Calu3 (cell line): ENCODE data around the gene SCAND1. TPM values are rescaled to one million over a fixed set of nuclear protein-coding genes. Genes with fewer than 3 reads are reported as not detected.

Source experiments
- BruUV-seq: library from RNA; stranded (reverse); fragments of 400-500 nt; replicated peaks from 2 replicates; lab custom pipeline; 2021; lab: Mats Ljungman, UMichigan
- CTCF ChIA-PET: fragments of 300-600 bp; sonication (Branson Sonifier 250); formaldehyde crosslinking; loops from one replicate; lab custom pipeline; 2022; ENCODE audit warnings: antibody characterized with exemption; lab: Charles Lee
- DNase-seq: peaks from one replicate; pipeline ENCODE4 v3.0.0; 2022
- H3K27ac Mint-ChIP-seq: one replicate; pipeline ENCODE4 v1.8.0; 2022; ENCODE audit warnings: mixed read lengths; ENCODE audit not compliant: unreplicated experiment
- H3K27me3 Mint-ChIP-seq: one replicate; pipeline ENCODE4 v1.8.0; 2022; ENCODE audit warnings: mixed read lengths; ENCODE audit not compliant: unreplicated experiment
- H3K36me3 Mint-ChIP-seq: one replicate; pipeline ENCODE4 v1.8.0; 2022; ENCODE audit warnings: mild to moderate bottlenecking, moderate library complexity, mixed read lengths; ENCODE audit not compliant: insufficient read depth, unreplicated experiment
- H3K4me1 Mint-ChIP-seq: one replicate; pipeline ENCODE4 v1.8.0; 2022; ENCODE audit warnings: mild to moderate bottlenecking, low read depth, mixed read lengths; ENCODE audit not compliant: unreplicated experiment
- H3K4me3 Mint-ChIP-seq: one replicate; pipeline ENCODE4 v1.8.0; 2022; ENCODE audit warnings: mild to moderate bottlenecking, low read depth, moderate library complexity, mixed read lengths; ENCODE audit not compliant: unreplicated experiment
- H3K9me3 Mint-ChIP-seq: one replicate; pipeline ENCODE4 v1.8.0; 2022; ENCODE audit warnings: low read depth, mixed read lengths; ENCODE audit not compliant: unreplicated experiment
- CTCF ChIP-seq: fragments of 200-600 bp; IDR thresholded peaks from one replicate; pipeline ENCODE4 v1.8.0; 2022; ENCODE audit warnings: antibody characterized with exemption; ENCODE audit not compliant: unreplicated experiment
- intact Hi-C: fragments of 100-400 bp; cut with micrococcal nuclease; formaldehyde crosslinking; loops from one replicate; pipeline ENCODE4 v1.10.0; 2022; ENCODE audit not compliant: unreplicated experiment
- total RNA-seq: library from RNA; stranded (reverse); gene quantifications from 2 replicates; pipeline ENCODE4 v1.2.3, GENCODE V29; 2022

The SCAND1 gene
- total RNA-seq, 1 experiment from 2014 or later = 88.6 TPM

- intact Hi-C loops = no loop called here
- Mint-ChIP-seq H3K9me3 (no peaks in the 10 kb centered on the region), H3K36me3 (no peaks in the 10 kb centered on the region), H3K27ac (no peak overlapping the region), H3K4me1 (no peaks in the 10 kb centered on the region), H3K27me3 (peaks cover 28% of the 10 kb centered on the region), H3K4me3 (no peak overlapping the region)
- DNase-seq = no peak
- BruUV-seq = no TSS peak
- TF ChIP-seq CTCF = no peak
- CTCF ChIA-PET = interaction anchor here (1.0 kb wide), 1 partner anchor 113 kb away, joined by 3 read pairs; no protein-coding TSS in a partner anchor
Measured at GRCh38 chr20:35985806-35986205, 31.5 kb upstream of the SCAND1 start.

GRCh38 chr20:35984382-35984781 is 30.1 kb upstream of the SCAND1 start:
- intact Hi-C loops = no loop called here
- no TSS peak for BruUV-seq
- TF ChIP-seq CTCF = no peak
- CTCF ChIA-PET = interaction anchor here (0.8 to 1.0 kb wide), 2 partner anchors 154 to 172 kb away, joined by 3 read pairs; no protein-coding TSS in a partner anchor
- Mint-ChIP-seq H3K9me3 (no peaks in the 10 kb centered on the region), H3K4me3 (no peak overlapping the region), H3K4me1 (no peaks in the 10 kb centered on the region), H3K27me3 (peaks cover 20% of the 10 kb centered on the region), H3K27ac (no peak overlapping the region), H3K36me3 (no peaks in the 10 kb centered on the region)
- DNase-seq = no peak

GRCh38 chr20:35981969-35982368 is 27.7 kb upstream of the SCAND1 start:
- H3K4me1 Mint-ChIP-seq = no peaks in the 10 kb centered on the region
- no peak overlapping the region for H3K27ac Mint-ChIP-seq
- H3K9me3 Mint-ChIP-seq = no peaks in the 10 kb centered on the region
- BruUV-seq = no TSS peak
- no peak for TF ChIP-seq CTCF
- DNase-seq = no peak
- H3K4me3 Mint-ChIP-seq = no peak overlapping the region
- H3K27me3 Mint-ChIP-seq = peaks cover 10% of the 10 kb centered on the region
- CTCF ChIA-PET = interaction anchor here (1.2 kb wide), 1 partner anchor 9 kb away, joined by 4 read pairs; no protein-coding TSS in a partner anchor
- no peaks in the 10 kb centered on the region for H3K36me3 Mint-ChIP-seq
- intact Hi-C loops = no loop called here

GRCh38 chr20:35979544-35979943 is 25.2 kb upstream of the SCAND1 start:
- H3K9me3 Mint-ChIP-seq = no peaks in the 10 kb centered on the region
- no peaks in the 10 kb centered on the region for H3K36me3 Mint-ChIP-seq
- intact Hi-C loops = no loop called here
- no peak for TF ChIP-seq CTCF
- BruUV-seq = no TSS peak
- no peak for DNase-seq
- no peak overlapping the region for H3K4me3 Mint-ChIP-seq
- H3K27me3 Mint-ChIP-seq = peaks cover 10% of the 10 kb centered on the region
- CTCF ChIA-PET = interaction anchor here (0.5 to 1.4 kb wide), 5 partner anchors 8 to 159 kb away, joined by 3 to 4 read pairs (median 3); partner anchors contain the start of gene SCAND1
- H3K4me1 Mint-ChIP-seq = no peaks in the 10 kb centered on the region
- no peak overlapping the region for H3K27ac Mint-ChIP-seq
